VCaP (cell line): ENCODE data around the gene MPPED2.

Experiments used
- H3K27ac ChIP-seq: fragments of 450-650 bp; 2 replicates; pipeline ENCODE4 v1.5.1; 2017
- TF ChIP-seq, protein P1 (sequence below): fragments of 450-650 bp; conservative IDR thresholded peaks from 2 replicates; pipeline ENCODE4 v1.5.1; 2017; ENCODE audit warnings: mild to moderate bottlenecking, moderate library complexity

The MPPED2 gene

DNA sequence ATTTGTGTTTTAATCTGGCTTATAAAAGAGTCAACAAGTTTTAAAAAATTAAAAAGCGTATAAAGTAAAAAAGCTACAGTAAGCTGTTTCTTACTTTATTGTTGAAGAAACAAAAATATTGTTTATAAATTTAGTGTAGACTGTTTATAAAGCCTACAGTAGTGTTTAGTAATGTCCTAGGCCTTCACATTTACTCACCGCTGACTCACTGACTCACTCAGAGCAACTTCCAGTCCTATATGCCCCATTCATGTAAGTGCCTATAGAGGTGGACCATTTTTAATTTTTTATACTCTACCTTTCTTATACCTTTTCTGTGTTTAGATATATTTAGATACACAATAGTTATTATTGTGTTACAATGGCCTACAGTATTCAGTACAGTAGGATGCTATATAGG is 12.2 kb downstream of the MPPED2 start:
- TF ChIP-seq, protein P1, sequence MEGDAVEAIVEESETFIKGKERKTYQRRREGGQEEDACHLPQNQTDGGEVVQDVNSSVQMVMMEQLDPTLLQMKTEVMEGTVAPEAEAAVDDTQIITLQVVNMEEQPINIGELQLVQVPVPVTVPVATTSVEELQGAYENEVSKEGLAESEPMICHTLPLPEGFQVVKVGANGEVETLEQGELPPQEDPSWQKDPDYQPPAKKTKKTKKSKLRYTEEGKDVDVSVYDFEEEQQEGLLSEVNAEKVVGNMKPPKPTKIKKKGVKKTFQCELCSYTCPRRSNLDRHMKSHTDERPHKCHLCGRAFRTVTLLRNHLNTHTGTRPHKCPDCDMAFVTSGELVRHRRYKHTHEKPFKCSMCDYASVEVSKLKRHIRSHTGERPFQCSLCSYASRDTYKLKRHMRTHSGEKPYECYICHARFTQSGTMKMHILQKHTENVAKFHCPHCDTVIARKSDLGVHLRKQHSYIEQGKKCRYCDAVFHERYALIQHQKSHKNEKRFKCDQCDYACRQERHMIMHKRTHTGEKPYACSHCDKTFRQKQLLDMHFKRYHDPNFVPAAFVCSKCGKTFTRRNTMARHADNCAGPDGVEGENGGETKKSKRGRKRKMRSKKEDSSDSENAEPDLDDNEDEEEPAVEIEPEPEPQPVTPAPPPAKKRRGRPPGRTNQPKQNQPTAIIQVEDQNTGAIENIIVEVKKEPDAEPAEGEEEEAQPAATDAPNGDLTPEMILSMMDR: no peak
- H3K27ac ChIP-seq: no peak overlapping the region

DNA sequence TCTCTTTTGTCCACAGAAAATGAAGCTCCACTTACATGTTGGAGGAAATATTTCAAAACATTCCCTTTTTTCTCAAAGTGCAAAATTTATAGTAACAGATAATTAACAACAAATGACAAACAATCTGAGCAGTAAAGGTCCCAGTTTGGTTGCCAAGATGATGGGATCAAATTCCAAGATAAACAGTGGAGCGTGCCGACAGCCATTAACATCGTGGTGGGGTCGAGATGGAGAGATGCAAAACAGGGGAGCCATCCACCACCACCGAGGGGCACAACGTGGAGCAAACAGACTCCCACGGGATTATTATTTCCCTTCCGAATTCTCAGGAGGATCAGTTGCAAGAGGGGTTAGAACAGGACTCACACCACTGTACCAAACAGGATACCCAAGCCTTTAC is 17.2 kb downstream of the MPPED2 start:
- TF ChIP-seq, protein P1: no peak
- H3K27ac ChIP-seq: no peak overlapping the region

DNA sequence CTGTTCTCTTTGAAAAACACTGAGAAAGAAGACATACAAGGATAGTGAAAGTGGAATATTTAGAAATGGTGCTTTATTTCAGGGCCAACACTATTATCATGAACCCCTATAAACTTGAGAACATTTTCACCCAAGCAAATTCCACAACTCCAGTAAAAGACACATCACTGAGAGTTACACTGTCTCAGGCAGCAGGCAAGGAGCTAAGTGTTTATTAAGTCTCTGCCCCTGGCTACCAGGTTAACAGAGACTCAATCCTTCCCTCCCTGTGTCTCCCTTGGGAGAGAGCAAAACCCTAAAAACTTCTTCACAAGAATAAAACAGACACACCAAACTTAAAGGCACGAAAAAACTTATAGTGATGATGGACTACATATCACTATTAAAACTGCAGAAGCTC is 18.5 kb downstream of the MPPED2 start:
- H3K27ac ChIP-seq: no peak overlapping the region
- TF ChIP-seq, protein P1: no peak

DNA sequence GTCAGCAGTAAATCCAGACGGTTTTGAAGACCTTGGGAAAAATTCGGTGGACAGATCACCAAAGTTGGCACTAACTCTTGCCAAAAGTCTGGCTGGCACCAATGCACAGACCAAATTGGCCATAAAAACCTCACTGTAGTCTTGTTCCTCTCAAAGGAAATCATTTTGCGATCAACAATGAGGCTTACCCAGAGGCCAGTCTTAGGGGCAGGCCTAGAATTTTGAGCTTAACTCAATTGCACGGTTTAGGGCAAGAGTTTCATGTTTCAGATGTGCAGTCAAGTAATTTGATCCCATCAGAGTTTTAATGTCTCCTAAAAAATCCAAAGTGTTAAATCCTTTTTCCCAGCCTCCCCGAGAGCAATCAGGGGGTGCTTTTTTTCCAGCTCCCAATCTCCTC is 19.0 kb downstream of the MPPED2 start:
- TF ChIP-seq, protein P1: no peak

DNA sequence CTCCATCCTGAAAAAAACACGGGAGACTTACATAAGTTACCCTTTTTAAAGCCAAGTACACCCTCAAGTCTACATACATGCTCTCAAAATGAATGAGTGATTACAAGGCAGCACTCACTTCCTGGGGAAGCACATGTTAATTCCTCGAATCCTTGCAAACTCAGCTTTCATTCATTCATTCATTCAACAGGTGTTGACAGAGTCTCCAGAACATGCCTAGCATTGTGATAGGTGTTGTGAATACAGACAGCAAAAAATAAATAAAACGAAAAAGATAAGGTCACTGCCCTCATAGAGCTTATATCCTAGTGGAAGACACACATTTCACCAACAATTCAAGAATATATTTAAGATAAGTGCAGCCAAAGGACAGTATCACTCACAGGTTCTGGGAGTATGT is 19.7 kb downstream of the MPPED2 start:
- H3K27ac ChIP-seq: no peak overlapping the region
- TF ChIP-seq, protein P1: no peak

More for the DNA sequence above, 19.0 kb downstream of the MPPED2 start:
- no peak overlapping the region for H3K27ac ChIP-seq

DNA sequence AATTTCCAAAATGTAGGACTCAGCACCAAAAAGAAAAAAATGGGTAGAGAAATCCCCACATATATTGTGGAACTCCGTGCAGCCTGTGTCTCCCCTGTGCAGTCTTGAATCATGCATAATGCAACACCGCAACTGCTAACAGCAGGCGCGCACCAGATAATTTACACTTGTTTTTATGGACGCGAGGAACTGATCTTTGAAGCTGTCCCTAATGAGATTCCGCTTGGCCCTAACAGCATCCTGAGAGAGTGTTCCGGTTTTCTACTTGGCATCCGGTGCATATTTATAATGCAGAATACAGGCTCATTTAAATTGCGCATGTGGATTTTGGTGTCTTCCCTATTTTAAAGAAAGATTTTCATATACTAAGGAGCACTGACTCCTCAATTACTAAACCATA is 21.1 kb downstream of the MPPED2 start:
- no peak overlapping the region for H3K27ac ChIP-seq
- TF ChIP-seq, protein P1: no peak

DNA sequence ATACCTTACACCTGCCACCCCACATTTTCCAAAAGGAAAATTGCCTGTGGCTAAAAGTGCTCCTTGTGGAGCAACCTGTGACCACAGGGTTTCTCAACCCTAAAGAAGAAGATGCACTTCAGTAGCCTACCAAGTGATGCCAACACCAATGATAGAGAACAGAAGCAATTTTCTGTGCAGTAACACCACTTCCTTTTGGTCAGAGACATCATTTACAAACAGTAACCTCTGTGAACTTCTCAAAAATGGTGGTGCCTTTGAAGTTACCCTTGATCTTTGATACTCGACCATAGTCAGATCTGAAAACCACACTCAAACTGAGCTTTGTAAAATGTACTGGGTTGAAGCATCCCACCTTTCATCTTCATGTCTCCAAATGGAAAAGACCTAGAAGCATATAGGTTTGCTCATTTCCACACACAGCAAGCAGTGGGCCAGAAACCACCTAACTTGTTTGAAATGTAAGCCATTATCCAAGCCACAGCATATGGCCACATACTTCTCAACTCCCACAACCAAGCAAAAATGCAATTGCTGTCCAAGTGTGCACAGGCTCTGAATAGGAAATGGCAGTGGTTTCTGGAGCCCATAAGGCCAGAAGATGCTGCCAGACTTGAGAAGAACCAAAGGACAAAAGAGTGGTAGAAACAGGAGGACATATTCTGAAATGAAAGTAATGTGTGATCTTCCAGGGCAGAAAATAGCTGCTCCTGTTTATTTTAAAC is 24.3 kb downstream of the MPPED2 start:
- no peak overlapping the region for H3K27ac ChIP-seq
- TF ChIP-seq, protein P1: no peak
